ENCODE measurements around the gene APOL4. TPM values are rescaled to one million over a fixed set of nuclear protein-coding genes. Genes with fewer than 3 reads are reported as not detected.
"Not testable (repeated sequence)": the region's sequence is repeated elsewhere in the genome, so short reads cannot be mapped to it uniquely, and the experiment has no call there.

Gene APOL4
- total and polyA plus RNA-seq, 7 donors = 1.2 to 14.0 (median 4.8) TPM

GRCh38 chr22:36210224-36210623, 8.6 kb upstream of the APOL4 start:
- peaks cover 0 to 7% (median 0%) of the 10 kb centered on the region in 4 donors for H3K4me1 ChIP-seq
- no peak overlapping the region for H3K4me3 ChIP-seq
- no peaks in the 10 kb centered on the region for H3K27me3 ChIP-seq
- DNase-seq = no peak
- H3K36me3 ChIP-seq = no peaks in the 10 kb centered on the region
- no peak overlapping the region for H3K27ac ChIP-seq
- TF ChIP-seq POLR2AphosphoS5 (IDR thresholded peaks at IDR 0.05) (no peak), EP300 (IDR thresholded peaks at IDR 0.05) (no peak)
- intact Hi-C loops (cut with DNase I) = no loop called here
- 88 to 95% methylated on average over 3 of the region's 3 CpGs for WGBS, 2 donors
- no peaks in the 10 kb centered on the region for H3K9me3 ChIP-seq

- H3K27me3 ChIP-seq; H3K36me3 ChIP-seq; intact Hi-C loops (cut with DNase I); H3K27ac ChIP-seq; H3K9me3 ChIP-seq; H3K4me1 ChIP-seq; H3K4me3 ChIP-seq; DNase-seq: not testable (repeated sequence)
- 64 to 70% methylated on average over 5 of the region's 5 CpGs for WGBS, 2 donors
Observed at GRCh38 chr22:36209488-36209908, 7.9 kb upstream of the APOL4 start.

- H3K27ac ChIP-seq = no peak overlapping the region
- no peak for DNase-seq
- H3K4me1 ChIP-seq = peaks cover 0 to 7% (median 0%) of the 10 kb centered on the region in 4 donors
- no peak overlapping the region for H3K4me3 ChIP-seq
- no peak for TF ChIP-seq POLR2AphosphoS5 (IDR thresholded peaks at IDR 0.05)
- no peak for TF ChIP-seq CTCF (IDR thresholded peaks at IDR 0.05)
- TF ChIP-seq POLR2A (IDR thresholded peaks at IDR 0.05) = no peak
- TF ChIP-seq EP300 (IDR thresholded peaks at IDR 0.05) = no peak
- H3K9me3 ChIP-seq = no peaks in the 10 kb centered on the region
- WGBS, 2 donors = 96 to 100% methylated on average over 1 of the region's 1 CpG
- no peaks in the 10 kb centered on the region for H3K36me3 ChIP-seq
- intact Hi-C loops (cut with DNase I) = no loop called here
- no peaks in the 10 kb centered on the region for H3K27me3 ChIP-seq
Observed at GRCh38 chr22:36208914-36209313, 7.3 kb upstream of the APOL4 start.

GRCh38 chr22:36208162-36208765, 6.7 kb upstream of the APOL4 start:
- Histone ChIP-seq H3K4me3 (no peak overlapping the region), H3K9me3 (no peaks in the 10 kb centered on the region), H3K27me3 (no peaks in the 10 kb centered on the region), H3K36me3 (no peaks in the 10 kb centered on the region), H3K4me1 (peaks cover 0 to 7% (median 0%) of the 10 kb centered on the region in 4 donors), H3K27ac (no peak overlapping the region)
- DNase-seq = no peak
- WGBS, 2 donors = 42 to 51% methylated on average over 1 of the region's 1 CpG
- intact Hi-C loops (cut with DNase I) = no loop called here
- TF ChIP-seq POLR2A (IDR thresholded peaks at IDR 0.05) (no peak), POLR2AphosphoS5 (IDR thresholded peaks at IDR 0.05) (no peak), CTCF (IDR thresholded peaks at IDR 0.05) (no peak), EP300 (IDR thresholded peaks at IDR 0.05) (no peak)

GRCh38 chr22:36206255-36206654, 4.6 kb upstream of the APOL4 start:
- peaks cover 0 to 13% (median 9%) of the 10 kb centered on the region in 4 donors for H3K4me1 ChIP-seq
- H3K27ac ChIP-seq = no peak overlapping the region
- TF ChIP-seq EP300 (IDR thresholded peaks at IDR 0.05) (no peak), POLR2A (IDR thresholded peaks at IDR 0.05) (no peak), POLR2AphosphoS5 (IDR thresholded peaks at IDR 0.05) (no peak), CTCF (IDR thresholded peaks at IDR 0.05) (no peak)
- H3K4me3 ChIP-seq = no peak overlapping the region
- H3K36me3 ChIP-seq = no peaks in the 10 kb centered on the region
- intact Hi-C loops (cut with DNase I) = no loop called here
- WGBS, 2 donors = 89 to 91% methylated on average over 1 of the region's 1 CpG
- DNase-seq = no peak
- H3K9me3 ChIP-seq = no peaks in the 10 kb centered on the region
- no peaks in the 10 kb centered on the region for H3K27me3 ChIP-seq

- H3K9me3 ChIP-seq; DNase-seq; H3K36me3 ChIP-seq; H3K4me3 ChIP-seq; H3K4me1 ChIP-seq; H3K27ac ChIP-seq; intact Hi-C loops (cut with DNase I); H3K27me3 ChIP-seq: not testable (repeated sequence)
- WGBS, 2 donors = 72 to 78% methylated on average over 5 of the region's 5 CpGs
Observed at GRCh38 chr22:36205573-36205972, 4.0 kb upstream of the APOL4 start.

Data from sigmoid colon (tissue), 7 donors.